ENCODE data around the gene TBC1D12.
"Not testable (repeated sequence)": the region's sequence is repeated elsewhere in the genome, so short reads cannot be mapped to it uniquely, and the experiment has no call there.

Gene TBC1D12

DNA sequence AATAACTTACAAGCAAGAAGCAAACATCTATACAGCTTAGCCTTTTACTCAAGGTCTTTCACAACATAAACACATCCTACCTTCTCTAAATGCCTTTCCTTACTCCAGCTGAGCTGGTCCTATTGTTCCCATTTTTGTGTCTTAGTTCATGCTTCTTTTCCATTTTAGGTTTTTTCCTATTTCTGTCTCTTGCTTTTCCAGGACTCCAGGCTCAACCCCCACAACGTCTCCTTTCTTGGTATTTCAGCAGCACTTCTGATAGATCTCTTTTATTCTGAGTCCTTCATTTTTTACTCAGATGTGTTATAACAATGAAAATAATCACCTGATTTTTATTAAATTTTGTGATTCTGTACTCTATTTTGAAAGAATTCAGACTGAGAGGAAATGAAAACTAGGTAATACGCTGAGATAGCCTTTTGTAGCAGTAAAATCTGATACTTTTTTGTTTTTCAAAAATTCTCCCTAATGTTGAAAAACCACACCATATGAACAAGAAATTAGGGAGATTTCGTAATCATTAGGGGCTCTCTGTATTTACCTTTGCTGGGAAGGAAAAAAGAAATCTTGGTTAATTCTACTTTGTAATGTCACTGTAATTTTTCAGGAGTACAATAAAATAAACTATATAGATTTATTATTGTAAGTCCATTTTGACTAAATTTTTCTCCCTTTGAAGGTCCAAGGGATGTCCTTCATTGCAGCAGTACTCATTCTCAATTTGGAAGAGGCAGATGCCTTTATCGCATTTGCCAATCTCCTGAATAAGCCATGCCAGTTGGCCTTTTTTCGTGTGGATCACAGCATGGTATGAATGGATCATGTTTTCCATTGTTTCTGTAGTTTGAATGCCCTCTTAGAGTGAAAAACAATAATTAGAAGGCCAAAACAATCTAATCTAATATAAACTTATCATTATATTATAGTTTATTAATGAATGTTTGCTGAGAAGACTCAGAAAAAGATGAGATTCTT lies 119.2 kb downstream of the TBC1D12 start:
- DNase-seq (ENCODE audit: low read depth, low spot score), result no peak
- H3K4me3 ChIP-seq (ENCODE audit: low read length), result no peak overlapping the region

DNA sequence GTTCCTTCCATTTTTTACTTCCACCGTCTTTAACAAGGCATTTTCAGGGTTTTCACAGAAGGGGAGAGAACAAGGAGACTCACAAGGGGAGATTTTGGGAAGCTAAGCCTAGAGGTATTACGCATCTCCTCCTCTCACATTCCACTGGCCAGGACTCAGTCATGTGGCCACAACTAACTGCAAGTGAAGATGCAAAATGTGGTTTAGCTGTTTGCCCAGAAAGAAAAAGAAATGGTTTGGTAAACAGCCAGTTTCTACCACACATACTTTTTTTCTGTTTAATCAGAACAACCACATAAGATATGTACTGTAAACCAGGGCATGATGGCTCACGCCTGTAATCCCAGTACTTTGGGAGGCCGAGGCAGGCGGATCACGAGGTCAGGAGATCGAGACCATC lies 121.8 kb downstream of the TBC1D12 start:
- no peak for DNase-seq (ENCODE audit: low read depth, low spot score)
- no peak overlapping the region for H3K4me3 ChIP-seq (ENCODE audit: low read length)

GRCh38 chr10:94524711-94525110 lies 122.4 kb downstream of the TBC1D12 start:
- DNase-seq (ENCODE audit: low read depth, low spot score), result no peak
- H3K4me3 ChIP-seq (ENCODE audit: low read length), result no peak overlapping the region

DNA sequence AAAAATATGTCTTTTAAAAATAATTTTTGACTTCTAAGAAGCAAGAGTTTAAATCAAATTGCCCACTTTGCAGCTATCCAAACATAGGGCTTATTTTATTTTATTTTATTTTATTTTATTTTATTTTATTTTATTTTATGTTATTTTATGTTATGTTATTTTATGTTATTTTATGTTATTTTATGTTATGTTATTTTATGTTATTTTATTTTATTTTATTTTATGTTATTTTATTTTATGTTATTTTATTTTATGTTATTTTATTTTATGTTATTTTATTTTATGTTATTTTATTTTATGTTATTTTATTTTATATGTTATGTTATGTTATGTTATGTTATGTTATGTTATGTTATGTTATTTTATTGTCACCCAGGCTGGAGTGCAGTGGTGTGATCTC lies 129.2 kb downstream of the TBC1D12 start:
- not testable (repeated sequence) for H3K4me3 ChIP-seq (ENCODE audit: low read length); DNase-seq (ENCODE audit: low read depth, low spot score)

GRCh38 chr10:94533027-94533426 lies 130.7 kb downstream of the TBC1D12 start:
- no peak overlapping the region for H3K4me3 ChIP-seq (ENCODE audit: low read length)
- no peak for DNase-seq (ENCODE audit: low read depth, low spot score)

DNA sequence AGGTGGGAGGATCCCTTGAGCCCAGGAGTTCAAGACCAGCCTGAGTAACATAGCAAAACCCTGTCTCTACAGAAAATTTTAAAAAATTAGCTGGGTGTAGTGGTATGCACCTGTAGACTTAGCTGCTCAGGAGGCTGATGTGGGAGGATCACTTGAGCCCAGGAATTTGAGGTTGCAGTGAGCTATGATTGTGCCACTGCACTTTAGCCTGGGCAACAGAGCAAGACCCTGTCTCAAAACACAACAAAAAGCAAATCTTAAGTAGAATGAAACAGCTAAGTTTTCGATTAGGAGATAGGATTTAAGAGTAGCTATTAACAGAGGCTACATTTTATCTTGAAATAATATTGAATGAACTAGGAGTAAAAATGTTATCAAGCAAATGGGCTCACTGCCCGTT lies 139.9 kb downstream of the TBC1D12 start:
- H3K4me3 ChIP-seq (ENCODE audit: low read length), result not testable (repeated sequence)

DNA sequence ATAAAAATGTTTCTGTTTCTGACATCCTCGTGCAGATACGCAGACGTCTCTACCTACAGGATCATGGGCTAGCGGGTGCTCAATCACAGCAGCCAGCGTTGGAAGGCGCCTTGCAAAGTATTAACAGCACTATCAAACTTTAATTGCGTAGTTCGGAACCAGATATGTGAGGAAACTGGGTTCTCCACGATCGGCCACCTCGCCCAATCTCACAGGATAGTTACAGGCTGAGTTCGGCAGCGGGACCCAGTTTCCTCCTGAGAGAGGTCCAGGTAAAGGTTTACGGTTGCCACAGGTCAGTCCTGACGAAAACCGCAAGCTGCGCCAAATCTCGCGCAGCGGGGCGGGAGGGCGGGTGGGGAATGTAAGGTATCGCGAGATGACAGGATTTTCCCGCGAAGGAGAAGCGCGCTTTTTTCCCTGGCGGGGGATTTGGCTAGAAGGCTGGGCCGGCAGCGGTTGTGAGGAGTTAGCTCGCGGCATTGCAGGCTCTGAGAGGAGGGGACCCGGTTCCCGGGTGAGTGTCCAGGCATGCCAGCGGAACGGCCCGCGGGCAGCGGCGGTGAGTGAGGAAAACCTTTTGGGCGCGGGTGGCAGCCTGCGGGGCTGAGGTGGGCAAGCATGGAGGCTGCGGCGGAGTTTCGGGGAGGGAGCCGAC lies 143.2 kb downstream of the TBC1D12 start, which contains the start of gene HELLS:
Gene HELLS (plus strand): TSS at position 398 of the 658 bp plus-strand sequence. CDS start 134 bp downstream, at position 532.
- peak; percentile 82 for DNase-seq (ENCODE audit: low read depth, low spot score)
- peak within 1 kb of the TSS; percentile 82 for H3K4me3 ChIP-seq (ENCODE audit: low read length)

More for the DNA sequence above, 139.9 kb downstream of the TBC1D12 start:
- DNase-seq (ENCODE audit: low read depth, low spot score), result not testable (repeated sequence)

DNA sequence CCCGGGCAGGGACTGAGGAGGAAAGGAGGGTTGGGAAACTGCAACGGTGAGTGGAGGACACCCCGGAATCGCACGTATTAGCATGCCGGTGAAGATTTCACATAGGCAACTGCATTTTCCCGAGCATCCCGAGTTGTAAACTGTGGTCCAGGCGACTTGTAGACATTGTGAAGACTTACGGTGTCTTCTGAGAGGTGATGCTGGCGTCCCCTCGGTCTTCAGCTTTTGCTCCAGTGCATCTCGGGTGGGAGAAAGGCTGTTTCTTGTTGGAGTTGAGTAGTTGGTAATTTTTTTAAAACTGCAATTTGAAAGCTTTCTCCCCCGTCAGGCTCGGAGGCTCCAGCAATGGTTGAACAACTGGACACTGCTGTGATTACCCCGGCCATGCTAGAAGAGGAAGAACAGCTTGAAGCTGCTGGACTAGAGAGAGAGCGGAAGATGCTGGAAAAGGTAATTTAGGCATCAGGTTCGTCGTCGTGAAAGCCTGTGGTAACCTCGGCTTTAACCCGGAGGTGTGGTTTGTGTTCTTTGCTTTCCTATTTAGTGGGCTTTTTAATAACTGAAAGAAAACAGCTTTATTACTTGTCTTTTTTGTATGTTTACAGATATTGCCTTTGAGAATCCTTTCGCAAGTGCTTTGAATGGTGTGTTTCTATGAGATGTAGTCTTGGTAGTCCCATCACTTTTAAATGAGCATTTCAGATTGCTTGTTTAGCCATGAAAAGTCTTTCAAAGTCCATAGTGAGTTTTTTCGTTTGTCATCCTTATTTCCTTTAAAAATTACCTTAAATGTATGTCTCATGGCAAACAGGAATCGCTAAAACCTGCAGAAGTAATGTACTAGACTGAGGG lies 143.9 kb downstream of the TBC1D12 start:
- DNase-seq (ENCODE audit: low read depth, low spot score), result no peak
- H3K4me3 ChIP-seq (ENCODE audit: low read length), result peak overlapping the region; percentile 82

DNA sequence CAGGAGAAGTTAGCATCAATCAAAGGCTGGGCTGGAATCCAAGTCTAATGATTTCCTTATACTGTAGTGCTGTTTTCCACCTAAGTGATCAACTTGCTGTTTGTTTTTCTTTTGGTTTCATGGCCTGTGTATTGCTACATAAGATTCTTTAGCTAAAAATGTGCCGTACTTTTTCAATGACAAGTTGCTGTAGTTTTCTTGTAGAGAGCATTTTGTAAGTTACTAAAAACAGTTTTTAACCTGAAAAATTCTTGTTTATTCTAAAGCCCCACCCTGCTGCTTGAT lies 144.5 kb downstream of the TBC1D12 start:
- peak; percentile 14 for DNase-seq (ENCODE audit: low read depth, low spot score)
- H3K4me3 ChIP-seq (ENCODE audit: low read length), result peak overlapping the region; percentile 82

DNA sequence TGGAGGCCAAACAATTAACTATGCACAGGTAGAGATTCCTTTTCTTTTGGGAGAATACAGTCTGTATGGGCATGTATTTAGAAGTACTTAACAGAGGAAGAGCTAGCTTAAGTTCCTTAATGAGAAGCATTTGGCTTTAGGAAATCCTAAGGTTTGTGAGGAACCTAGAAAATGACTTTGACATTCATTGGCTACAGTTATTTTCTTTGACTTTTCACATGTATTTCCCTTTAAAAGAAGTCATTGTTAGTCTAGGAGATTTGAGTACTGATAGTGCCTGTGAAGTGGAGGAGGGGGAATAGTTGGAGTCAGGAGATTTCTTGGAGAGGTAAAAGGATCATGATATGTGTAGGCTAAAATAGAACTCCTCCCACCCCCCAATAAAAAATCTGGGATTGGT lies 146.9 kb downstream of the TBC1D12 start:
- no peak overlapping the region for H3K4me3 ChIP-seq (ENCODE audit: low read length)
- no peak for DNase-seq (ENCODE audit: low read depth, low spot score)

DNA sequence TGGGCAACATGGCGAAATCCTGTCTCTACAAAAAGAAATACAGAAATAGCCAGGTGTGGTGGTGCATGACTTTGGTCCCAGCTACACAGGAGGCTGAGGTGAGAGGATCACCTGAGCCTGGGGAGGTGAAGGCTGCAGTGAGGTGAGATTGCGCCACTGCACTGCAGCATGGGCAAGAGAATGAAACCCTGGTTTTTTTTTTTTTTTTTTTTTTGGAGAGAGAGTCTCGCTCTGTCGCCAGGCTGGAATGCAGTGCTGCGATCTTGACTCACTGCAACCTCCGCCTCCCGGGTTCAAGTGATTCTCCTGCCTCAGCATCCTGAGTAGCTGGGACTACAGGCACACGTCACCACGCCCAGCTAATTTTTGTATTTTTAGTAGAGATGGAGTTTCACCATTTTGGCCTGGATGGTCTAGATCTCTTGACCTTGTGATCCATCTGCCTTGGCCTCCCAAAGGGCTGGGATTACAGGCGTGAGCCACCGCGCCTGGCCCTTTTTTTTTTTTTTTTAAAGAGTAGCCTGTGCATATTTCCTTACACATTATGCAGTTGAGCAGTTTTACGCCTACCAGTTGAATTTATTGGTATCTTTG lies 165.5 kb downstream of the TBC1D12 start:
- DNase-seq (ENCODE audit: low read depth, low spot score); H3K4me3 ChIP-seq (ENCODE audit: low read length): not testable (repeated sequence)

DNA sequence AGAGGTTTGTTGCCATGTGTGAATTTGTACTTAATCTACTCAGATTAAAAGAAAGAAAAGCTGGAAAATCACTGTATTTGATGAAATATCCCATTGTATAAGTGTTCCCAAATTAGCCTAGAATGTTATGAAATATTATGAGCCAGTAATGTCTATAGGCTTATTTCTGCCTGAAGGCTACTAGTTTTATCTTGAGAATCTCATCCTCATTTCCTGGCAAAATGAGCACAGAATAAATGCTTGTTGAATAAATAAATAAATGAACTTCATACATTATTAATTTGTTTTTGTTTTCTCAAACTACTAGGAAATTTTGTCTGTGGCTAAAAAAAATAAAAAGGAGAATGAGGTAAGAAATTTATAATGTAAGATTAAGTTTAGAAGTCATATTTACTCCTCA lies 168.7 kb downstream of the TBC1D12 start:
- no peak for DNase-seq (ENCODE audit: low read depth, low spot score)
- H3K4me3 ChIP-seq (ENCODE audit: low read length), result no peak overlapping the region

- H3K4me3 ChIP-seq (ENCODE audit: low read length), result no peak overlapping the region
- DNase-seq (ENCODE audit: low read depth, low spot score), result no peak
Observed at GRCh38 chr10:94571528-94571927, 169.2 kb downstream of the TBC1D12 start.

- DNase-seq (ENCODE audit: low read depth, low spot score), result no peak
- no peak overlapping the region for H3K4me3 ChIP-seq (ENCODE audit: low read length)
Observed at GRCh38 chr10:94578790-94579189, 176.4 kb downstream of the TBC1D12 start.

DNA sequence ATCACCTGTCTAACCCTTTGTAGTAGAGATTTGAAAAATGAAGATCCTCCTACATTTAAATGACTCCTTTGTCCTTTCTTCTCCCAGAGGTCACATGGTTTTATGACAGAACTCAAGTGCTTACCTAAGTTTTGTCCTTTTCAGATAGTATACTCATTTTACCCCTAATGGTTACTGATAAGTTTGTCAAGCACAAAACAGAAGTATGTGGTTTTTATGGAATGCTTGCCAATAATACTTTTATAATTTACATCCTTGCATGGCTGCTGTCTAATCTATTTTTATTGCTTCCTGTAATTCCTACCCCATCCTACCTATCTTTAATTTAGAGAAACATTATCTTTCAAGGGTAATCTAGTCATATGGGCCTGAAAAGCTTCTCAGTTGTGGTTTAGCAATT lies 180.8 kb downstream of the TBC1D12 start:
- no peak overlapping the region for H3K4me3 ChIP-seq (ENCODE audit: low read length)
- DNase-seq (ENCODE audit: low read depth, low spot score), result no peak
